Effector CD4-positive, alpha-beta T cell (primary cell): ENCODE results near the gene TM9SF4.

Experiments used
- DNase-seq: peaks from one replicate; pipeline ENCODE4 v3.0.0-alpha.2; 2020
- total RNA-seq: gene quantifications from one replicate; lab custom pipeline; 2026; lab: John Stamatoyannopoulos, UW

The TM9SF4 gene, protein sequence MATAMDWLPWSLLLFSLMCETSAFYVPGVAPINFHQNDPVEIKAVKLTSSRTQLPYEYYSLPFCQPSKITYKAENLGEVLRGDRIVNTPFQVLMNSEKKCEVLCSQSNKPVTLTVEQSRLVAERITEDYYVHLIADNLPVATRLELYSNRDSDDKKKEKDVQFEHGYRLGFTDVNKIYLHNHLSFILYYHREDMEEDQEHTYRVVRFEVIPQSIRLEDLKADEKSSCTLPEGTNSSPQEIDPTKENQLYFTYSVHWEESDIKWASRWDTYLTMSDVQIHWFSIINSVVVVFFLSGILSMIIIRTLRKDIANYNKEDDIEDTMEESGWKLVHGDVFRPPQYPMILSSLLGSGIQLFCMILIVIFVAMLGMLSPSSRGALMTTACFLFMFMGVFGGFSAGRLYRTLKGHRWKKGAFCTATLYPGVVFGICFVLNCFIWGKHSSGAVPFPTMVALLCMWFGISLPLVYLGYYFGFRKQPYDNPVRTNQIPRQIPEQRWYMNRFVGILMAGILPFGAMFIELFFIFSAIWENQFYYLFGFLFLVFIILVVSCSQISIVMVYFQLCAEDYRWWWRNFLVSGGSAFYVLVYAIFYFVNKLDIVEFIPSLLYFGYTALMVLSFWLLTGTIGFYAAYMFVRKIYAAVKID
- 43.0 reads per million, percentile 65 among the genes with 10 or more reads in this experiment for total RNA-seq

GRCh38 chr20:32109392-32110172 lies at the start of gene TM9SF4:
Gene TM9SF4, plus strand, starts transcription at chr20:32109714. Its CDS starts 27 bp downstream, at chr20:32109741.
- DNase-seq, result peak; percentile 88

- no peak for DNase-seq
These were observed 46.7 kb upstream of the TM9SF4 start for GRCh38 chr20:32062776-32063170.

DNA sequence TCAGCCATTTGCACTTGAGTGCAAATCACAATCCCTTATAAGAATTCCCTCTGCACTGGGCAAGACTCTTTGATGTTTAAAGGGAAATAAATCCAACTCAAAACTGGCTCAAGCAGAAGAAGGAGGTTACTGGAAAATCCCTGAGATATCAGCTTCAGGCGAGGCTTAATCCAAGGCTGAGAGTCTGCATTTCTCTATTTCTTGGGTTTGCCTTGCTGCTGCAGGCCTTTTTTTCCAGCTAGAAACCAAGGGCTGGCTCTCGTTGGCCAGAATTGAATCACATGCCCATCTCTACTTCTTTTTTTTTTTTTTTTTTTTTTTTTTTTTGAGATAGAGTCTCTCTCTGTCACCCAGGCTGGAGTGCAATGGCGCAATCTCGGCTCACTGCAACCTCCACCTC lies 45.8 kb upstream of the TM9SF4 start:
- DNase-seq, result no peak

DNA sequence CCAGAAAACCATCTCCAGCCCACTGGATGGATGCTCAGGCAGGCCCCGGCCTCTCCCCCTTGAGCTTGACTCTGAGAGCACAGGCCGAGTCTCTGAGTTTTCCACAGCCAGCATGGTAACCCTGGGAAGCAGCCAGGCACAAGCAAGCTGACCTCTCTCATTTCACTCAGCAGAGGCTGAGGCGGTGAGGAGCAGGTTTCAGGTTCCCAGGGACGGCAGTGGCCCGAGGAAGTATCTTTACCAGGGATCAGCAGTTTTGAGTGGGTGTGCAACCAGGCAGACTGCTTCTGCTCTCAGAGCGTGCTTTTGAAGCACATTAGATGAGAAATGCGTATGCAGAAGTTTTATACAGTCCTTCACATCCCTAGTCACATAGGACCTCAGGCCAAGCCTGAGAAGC lies 44.8 kb upstream of the TM9SF4 start:
- DNase-seq, result no peak

GRCh38 chr20:32067234-32067821 lies 42.2 kb upstream of the TM9SF4 start:
- DNase-seq, result no peak

DNA sequence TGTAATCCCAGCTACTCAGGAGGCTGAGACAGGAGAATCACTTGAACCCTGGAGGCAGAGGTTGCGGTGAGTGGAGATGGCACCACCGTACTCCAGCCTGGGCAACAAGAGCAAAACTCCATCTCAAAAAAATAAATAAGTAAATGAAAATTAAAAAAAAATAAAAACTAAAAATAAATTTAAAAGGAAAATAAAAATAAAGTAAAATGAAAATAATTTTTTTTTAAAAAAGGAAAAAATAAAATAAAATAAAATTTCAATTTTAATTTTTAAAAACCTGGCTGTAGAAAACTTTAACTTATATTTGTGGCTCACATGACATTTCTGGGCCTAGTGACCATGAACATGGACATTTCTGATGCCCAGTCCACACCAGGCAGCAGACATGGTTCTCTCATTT lies 41.3 kb upstream of the TM9SF4 start:
- no peak for DNase-seq

DNA sequence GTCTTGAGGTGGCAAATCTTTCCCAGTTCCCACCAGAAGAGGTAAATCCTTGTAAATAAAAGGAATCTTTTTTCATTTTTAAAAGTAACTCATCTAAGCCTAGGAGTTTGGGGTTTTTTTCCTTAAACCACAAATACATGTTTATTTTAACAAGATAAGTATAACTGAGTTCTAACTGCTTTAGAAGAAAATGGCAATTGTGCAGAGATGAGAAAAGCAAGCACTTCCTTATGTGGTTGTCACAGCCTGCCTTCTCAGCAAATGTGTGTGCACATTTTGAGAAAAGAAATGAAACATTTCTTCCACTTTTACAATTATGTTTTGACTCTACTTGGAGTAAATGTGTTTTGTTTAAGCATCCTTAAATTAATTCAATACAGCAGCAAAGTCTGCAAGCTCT lies 39.8 kb upstream of the TM9SF4 start:
- no peak for DNase-seq

DNA sequence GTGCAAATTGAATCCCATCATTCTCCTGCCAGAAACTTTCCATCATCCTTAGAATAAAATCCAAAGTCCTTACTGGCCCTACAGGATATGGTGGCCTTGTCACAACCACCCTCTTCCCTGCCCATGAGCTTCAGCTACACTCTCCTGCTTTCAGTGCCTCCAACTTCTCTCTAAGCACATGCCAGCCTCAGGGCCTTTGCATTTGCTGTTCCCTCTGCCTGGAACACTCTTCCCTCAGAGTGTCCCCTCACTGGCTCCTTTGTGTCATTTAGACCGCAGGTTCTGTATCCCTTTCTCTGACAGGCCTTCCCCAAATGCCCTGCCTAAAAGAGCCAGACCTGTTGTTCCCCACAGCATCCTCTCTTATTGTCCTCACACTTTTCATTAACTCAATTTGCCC lies 39.2 kb upstream of the TM9SF4 start:
- DNase-seq, result no peak

GRCh38 chr20:32070690-32071213 lies 38.8 kb upstream of the TM9SF4 start:
- no peak for DNase-seq

- DNase-seq, result no peak
These were observed 37.9 kb upstream of the TM9SF4 start for GRCh38 chr20:32071395-32072167.

DNA sequence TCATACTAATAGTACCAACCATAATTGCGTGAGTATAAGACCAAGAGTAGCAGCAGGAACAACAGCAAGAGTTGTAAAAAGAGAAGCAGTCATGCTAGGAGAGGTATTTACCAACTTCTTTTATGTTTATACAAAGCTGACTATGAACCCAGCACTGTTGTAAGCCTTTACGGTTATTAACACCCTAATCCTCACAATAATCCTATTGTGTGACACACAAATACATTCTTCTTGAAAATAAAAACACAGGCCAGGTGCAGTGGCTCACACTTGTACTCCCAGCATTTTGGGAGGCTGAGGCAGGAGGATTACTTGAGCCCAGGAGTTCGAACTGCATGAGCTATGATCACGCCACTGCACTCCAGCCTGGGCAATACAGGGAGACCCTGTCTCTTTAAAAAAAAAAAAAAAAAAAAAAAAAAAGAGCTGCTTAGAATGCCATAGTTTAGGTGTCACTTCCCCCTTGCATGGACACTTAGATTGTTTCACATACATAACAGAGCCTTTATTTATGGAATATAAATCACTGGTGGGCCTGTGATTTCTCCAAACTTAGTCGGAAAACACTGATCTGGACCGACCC lies 37.3 kb upstream of the TM9SF4 start:
- DNase-seq, result no peak

- DNase-seq, result no peak
These were observed 34.0 kb upstream of the TM9SF4 start for GRCh38 chr20:32075534-32075933.

DNA sequence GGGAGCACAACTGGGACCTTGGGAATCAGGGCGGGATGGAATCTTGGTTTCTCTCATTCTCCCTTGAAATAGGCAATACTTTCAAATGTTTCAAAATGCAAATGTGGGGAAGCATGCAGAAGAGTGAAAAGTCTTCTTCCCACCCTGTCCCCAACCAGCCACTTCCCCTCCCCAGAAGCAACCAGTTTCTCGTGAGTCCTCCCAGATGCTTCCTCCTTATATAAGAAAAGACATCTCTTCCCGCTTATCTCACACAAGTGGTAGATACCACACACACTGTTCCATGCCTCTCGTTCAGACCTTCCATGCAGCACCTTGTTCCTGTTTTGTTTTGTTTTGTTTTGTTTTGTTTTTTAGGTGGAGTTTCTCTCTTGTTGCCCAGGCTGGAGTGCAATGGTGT lies 32.3 kb upstream of the TM9SF4 start:
- DNase-seq, result no peak

GRCh38 chr20:32078322-32078721 lies 31.2 kb upstream of the TM9SF4 start:
- no peak for DNase-seq

DNA sequence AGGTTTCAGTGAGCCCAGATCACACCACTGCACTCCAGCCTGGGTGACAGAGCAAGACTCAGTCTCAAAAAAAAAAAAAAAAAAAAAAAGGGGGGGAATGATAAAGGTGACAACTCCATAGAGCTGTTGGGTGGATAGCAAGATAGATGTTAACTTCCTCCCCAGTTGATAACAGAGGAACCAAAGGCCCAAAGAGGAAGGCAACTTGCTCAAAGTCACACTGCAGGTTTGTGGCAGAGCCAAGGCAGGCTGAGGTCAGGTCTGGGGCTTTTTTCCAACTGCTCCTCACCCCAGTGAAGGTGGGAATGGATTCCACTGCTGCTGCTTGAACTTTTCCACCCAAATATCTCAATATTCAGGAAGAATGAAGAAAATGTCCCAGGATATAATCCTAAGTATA lies 30.7 kb upstream of the TM9SF4 start:
- DNase-seq, result no peak

- no peak for DNase-seq
These were observed 29.8 kb upstream of the TM9SF4 start for GRCh38 chr20:32079655-32080109.

GRCh38 chr20:32080783-32081182 lies 28.7 kb upstream of the TM9SF4 start:
- no peak for DNase-seq

DNA sequence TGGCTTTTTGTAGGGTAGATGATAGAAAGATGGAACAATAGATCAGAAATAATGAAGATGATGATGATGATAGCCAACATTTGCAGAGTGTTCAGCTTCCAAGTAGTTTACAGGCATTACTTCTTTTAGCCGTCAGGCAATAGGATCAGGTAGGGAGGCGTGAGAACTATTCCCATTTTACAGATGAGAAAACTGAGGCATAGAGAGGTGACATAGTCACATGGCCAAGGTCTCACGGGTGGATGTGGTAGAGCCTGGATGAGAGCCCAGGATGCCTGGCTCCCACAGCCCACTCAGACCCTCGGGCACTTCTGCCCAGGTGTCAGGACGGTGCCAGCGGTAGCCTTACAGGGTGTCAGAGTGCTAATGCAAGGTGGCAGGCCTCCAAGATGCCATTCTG lies 26.0 kb upstream of the TM9SF4 start:
- no peak for DNase-seq

DNA sequence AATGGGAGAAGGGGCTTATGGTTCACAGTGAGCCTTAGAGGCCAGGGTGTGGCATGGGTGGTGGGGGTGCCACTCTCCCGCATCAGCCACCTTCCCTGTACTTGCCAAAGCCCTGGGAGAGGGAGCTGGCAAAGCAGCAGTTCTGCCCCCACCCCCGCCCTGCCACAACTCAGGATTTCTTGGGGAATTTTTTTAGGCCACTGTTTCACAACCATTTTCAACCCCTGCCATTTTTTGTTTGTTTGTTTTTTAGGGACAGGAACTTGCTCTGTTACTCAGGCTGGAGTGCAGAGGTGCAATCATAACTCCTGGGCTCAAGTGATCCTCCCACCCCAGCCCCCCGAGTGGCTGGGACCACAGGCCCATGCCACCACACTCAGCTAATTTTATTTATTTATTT lies 22.4 kb upstream of the TM9SF4 start:
- DNase-seq, result no peak

- no peak for DNase-seq
These were observed 20.8 kb upstream of the TM9SF4 start for GRCh38 chr20:32088759-32089158.

- no peak for DNase-seq
These were observed 19.7 kb upstream of the TM9SF4 start for GRCh38 chr20:32089637-32090362.
